Uterus (tissue), 4 donors: ENCODE data around the gene EPHB3. TPM values are rescaled to one million over a fixed set of nuclear protein-coding genes. Genes with fewer than 3 reads are reported as not detected.

Experiments used
- DNase-seq, 2 donors: peaks; one replicate each; pipeline ENCODE4 v3.0.0-alpha.2; 2019 to 2020
- H3K27ac ChIP-seq, 2 donors: fragments of 200-600 bp; sonication (generic); 1 replicate in 1 of 2; 2 replicates in 1 of 2; pipeline ENCODE4 v1.5.1; 2016 to 2018
- H3K27me3 ChIP-seq, 2 donors: fragments of 200-600 bp; sonication (generic); one replicate each; pipeline ENCODE4 v1.5.1; 2018 to 2019; ENCODE audit warnings: control low read depth in 1 of 2
- H3K36me3 ChIP-seq, 2 donors: fragments of 200-600 bp; sonication (generic); one replicate each; pipeline ENCODE4 v1.5.1; 2019; ENCODE audit warnings: control low read depth in 1 of 2
- H3K4me1 ChIP-seq, 2 donors: fragments of 200-600 bp; sonication (generic); one replicate each; pipeline ENCODE4 v1.5.1; 2018 to 2019; ENCODE audit warnings: control low read depth in 1 of 2
- H3K4me3 ChIP-seq, 2 donors: fragments of 200-600 bp; sonication (generic); 1 replicate in 1 of 2; 2 replicates in 1 of 2; pipeline ENCODE4 v1.5.1; 2018 to 2019; ENCODE audit warnings: mild to moderate bottlenecking in 1 of 2
- H3K9me3 ChIP-seq, 2 donors: fragments of 200-600 bp; sonication (generic); one replicate each; pipeline ENCODE4 v1.5.1; 2019; ENCODE audit warnings: control low read depth in 1 of 2
- POLR2A ChIP-seq, 2 donors: fragments of 450-650 bp; IDR thresholded peaks; one replicate each; pipeline ENCODE4 v1.6.1; 2016; ENCODE audit warnings: antibody characterized with exemption in 2 of 2, mild to moderate bottlenecking in 1 of 2, moderate library complexity in 1 of 2
- intact Hi-C: fragments of 100-400 bp; cut with DNase I; formaldehyde crosslinking; loops from one replicate; pipeline ENCODE4 v1.15.1; 2023; ENCODE audit warnings: low total_unique reads
- total RNA-seq, 4 donors: library from RNA; depleted of rRNA in 3 of 4; stranded (reverse); fragments of >200 nt in 3 of 4; gene quantifications; one replicate each; pipeline versions ENCODE4 v1.1.0 to v1.2.4, GENCODE V29; 2014 to 2023
- TF ChIP-seq, protein P1 (sequence below), 4 experiments: fragments of 200-600 bp in 2 of 4; fragments of 450-650 bp in 2 of 4; sonication (generic) in 2 of 4; IDR thresholded peaks; one replicate each; pipeline ENCODE4 v1.5.1; 2016 to 2019; ENCODE audit warnings: antibody characterized with exemption in 4 of 4, mild to moderate bottlenecking in 2 of 4, moderate library complexity in 1 of 4
- donor health status: DM: yes; HTN: yes; CAD: no.

EPHB3 gene
- total RNA-seq, 4 donors from 2014 or later: 2.0 to 70.2 (median 19.7) TPM

GRCh38 chr3:184554461-184554860 lies 7.1 kb upstream of the EPHB3 start:
- Histone ChIP-seq H3K27ac (no peak overlapping the region), H3K36me3 (no peaks in the 10 kb centered on the region), H3K9me3 (no peaks in the 10 kb centered on the region), H3K27me3 (no peaks in the 10 kb centered on the region), H3K4me3 (no peak overlapping the region), H3K4me1 (no peaks in the 10 kb centered on the region)
- DNase-seq: no peak
- TF ChIP-seq POLR2A (IDR thresholded peaks at IDR 0.05): no peak
- TF ChIP-seq, protein P1, sequence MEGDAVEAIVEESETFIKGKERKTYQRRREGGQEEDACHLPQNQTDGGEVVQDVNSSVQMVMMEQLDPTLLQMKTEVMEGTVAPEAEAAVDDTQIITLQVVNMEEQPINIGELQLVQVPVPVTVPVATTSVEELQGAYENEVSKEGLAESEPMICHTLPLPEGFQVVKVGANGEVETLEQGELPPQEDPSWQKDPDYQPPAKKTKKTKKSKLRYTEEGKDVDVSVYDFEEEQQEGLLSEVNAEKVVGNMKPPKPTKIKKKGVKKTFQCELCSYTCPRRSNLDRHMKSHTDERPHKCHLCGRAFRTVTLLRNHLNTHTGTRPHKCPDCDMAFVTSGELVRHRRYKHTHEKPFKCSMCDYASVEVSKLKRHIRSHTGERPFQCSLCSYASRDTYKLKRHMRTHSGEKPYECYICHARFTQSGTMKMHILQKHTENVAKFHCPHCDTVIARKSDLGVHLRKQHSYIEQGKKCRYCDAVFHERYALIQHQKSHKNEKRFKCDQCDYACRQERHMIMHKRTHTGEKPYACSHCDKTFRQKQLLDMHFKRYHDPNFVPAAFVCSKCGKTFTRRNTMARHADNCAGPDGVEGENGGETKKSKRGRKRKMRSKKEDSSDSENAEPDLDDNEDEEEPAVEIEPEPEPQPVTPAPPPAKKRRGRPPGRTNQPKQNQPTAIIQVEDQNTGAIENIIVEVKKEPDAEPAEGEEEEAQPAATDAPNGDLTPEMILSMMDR (IDR thresholded peaks at IDR 0.05): no peak
- intact Hi-C loops: no loop called here

DNA sequence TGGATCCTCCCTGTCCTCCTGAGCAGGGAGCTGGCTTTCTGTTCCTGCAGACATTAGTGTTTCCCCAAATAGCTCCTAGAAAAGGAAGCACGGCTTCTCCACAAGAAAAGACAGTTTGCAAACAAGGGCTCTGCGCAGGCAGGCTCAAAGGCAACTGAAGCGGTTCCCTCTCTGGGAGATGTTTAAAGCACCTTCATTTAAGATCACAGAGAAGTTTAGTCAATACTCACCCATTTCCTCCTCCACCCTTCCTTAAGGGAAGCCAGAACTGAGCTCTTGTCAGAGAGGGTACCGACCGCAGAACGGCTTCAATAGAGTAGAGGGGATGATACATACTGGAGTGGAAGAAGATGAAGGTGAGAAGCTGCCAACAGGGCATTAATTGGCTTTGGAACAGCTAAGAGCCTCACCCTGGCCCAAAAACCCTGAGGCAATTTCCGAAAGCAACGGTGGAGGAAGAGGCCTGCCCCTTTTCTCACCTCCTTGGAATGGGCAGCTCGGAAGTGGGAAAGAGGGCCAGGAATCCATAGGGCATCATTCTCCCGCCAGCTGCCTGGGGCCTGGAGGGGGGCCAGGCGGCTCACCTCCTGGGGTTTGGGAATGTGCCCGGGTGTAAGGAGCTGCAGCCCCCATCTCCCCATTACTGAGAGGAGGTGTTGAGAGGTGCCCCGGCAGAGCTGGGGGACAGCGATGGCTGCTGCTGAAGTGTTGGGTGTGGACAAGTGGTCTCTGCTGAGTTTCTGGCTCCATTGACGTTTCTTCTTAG lies 4.8 kb upstream of the EPHB3 start:
- intact Hi-C loops: no loop called here
- no peak for DNase-seq
- Histone ChIP-seq H3K36me3 (no peaks in the 10 kb centered on the region), H3K4me1 (peaks cover 2 to 6% of the 10 kb centered on the region in 2 donors), H3K9me3 (no peaks in the 10 kb centered on the region), H3K27me3 (no peaks in the 10 kb centered on the region), H3K27ac (no peak overlapping the region), H3K4me3 (no peak overlapping the region)
- TF ChIP-seq, protein P1 (IDR thresholded peaks at IDR 0.05): no peak
- TF ChIP-seq POLR2A (IDR thresholded peaks at IDR 0.05): no peak

DNA sequence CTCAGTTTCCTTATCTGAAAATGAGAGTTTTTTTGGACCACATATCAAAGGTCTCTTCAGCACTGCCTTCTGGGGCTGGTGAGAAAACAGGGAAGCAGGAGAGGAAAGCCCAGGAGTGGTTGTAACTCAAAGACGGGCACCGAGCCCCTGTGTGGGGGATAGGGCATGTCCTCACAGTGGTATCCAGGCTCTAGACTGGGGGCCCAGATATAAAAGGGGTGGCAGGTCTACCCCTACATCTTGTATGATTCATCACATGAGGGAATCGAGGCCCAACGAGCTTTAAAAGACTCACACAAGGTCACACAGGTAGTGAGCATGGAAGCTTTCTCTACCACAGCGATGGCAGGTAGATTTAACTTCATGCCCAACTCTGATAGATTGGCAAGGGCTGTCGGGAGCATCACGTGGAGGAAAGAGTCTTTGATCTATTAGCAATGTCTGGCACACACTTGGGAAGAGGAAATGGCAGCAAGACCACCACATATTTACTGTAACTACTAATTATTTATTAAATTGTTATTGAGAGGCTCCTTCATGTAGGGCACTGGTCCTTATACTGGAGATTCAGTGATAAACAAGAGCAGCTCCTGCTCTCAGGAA lies 4.1 kb upstream of the EPHB3 start:
- Histone ChIP-seq H3K4me3 (no peak overlapping the region), H3K4me1 (peaks cover 2 to 6% of the 10 kb centered on the region in 2 donors), H3K27me3 (no peaks in the 10 kb centered on the region), H3K9me3 (no peaks in the 10 kb centered on the region), H3K36me3 (no peaks in the 10 kb centered on the region), H3K27ac (no peak overlapping the region)
- no peak for DNase-seq
- intact Hi-C loops: no loop called here
- TF ChIP-seq POLR2A (IDR thresholded peaks at IDR 0.05): no peak
- TF ChIP-seq, protein P1 (IDR thresholded peaks at IDR 0.05): no peak

DNA sequence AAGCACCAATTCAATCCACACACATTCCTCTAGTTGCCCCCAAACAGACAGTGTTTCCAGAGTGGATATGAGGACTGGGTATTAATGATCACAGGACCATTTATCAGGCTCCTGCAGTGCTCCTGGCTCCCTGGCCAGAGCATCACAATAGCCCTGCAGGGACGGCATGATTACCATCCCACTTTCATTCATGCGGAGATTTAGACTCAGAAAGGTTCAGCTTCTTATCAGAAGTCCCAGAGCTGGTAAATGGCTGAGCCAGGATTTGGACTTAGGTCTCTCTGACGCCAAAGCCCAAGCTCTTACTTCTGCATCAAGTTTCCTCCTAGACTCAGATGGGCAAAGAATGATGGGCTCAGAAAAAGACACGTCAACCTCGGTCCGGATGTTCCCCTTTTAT lies 2.9 kb upstream of the EPHB3 start:
- TF ChIP-seq, protein P1 (IDR thresholded peaks at IDR 0.05): no peak
- TF ChIP-seq POLR2A (IDR thresholded peaks at IDR 0.05): no peak
- DNase-seq: no peak
- Histone ChIP-seq H3K4me3 (no peak overlapping the region), H3K27me3 (no peaks in the 10 kb centered on the region), H3K9me3 (no peaks in the 10 kb centered on the region), H3K4me1 (peaks cover 2 to 6% of the 10 kb centered on the region in 2 donors), H3K36me3 (no peaks in the 10 kb centered on the region), H3K27ac (no peak overlapping the region)
- intact Hi-C loops: no loop called here

GRCh38 chr3:184559336-184559735 lies 2.2 kb upstream of the EPHB3 start:
- DNase-seq: no peak
- Histone ChIP-seq H3K27ac (no peak overlapping the region), H3K27me3 (no peaks in the 10 kb centered on the region), H3K36me3 (no peaks in the 10 kb centered on the region), H3K4me3 (no peak overlapping the region), H3K4me1 (peaks cover 2 to 11% of the 10 kb centered on the region in 2 donors), H3K9me3 (no peaks in the 10 kb centered on the region)
- no peak for TF ChIP-seq POLR2A (IDR thresholded peaks at IDR 0.05)
- TF ChIP-seq, protein P1 (IDR thresholded peaks at IDR 0.05): no peak
- intact Hi-C loops: no loop called here
